ENCODE measurements around the gene EYA3.

EYA3 gene

DNA sequence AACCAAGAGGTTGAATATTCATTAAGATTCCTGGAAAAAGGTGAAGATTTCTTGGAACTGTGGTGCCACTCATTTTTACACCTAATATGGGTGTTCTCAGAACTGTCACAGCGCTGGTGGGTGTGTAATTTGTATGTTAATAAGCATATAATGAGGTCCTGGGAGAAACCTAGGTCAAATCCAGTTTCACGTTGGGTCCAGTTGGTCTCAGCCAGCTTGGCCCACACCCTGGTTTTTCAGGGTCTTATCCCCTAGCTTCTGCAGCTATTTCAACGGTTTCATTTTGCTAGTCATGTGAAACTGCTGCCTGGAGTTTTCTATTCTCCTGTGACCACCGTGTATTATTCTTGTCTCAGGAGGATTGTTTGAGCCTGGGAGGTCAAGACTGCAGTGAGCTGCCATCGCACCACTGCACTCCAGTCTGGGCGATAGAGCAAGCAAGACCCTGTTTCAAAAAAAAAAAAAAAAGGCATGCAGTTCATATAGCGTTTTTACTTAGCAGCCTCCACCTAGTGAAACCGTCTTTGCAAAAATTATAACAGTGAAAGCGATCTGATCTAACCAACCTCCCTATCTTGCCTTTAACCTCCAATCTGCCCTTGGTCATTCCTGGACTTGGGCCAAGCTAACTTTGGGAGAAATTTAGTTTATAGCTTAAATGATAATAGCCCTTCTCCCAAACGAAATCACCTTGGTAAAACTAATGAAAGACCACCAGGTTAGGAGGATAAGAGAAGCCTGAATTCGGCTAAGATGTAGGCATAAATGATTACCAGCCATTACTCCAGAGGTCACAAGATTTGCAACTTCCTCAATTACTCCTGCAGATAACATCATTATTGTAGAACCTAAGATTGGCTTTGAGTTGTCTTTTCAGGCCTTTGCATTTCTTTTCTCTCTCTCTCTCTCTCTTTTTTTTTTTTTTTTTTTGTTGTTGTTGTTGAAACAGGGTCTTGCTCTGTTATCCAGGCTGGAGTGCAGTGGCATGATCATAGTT lies 44.1 kb upstream of the EYA3 start:
- TF ChIP-seq, protein P1, sequence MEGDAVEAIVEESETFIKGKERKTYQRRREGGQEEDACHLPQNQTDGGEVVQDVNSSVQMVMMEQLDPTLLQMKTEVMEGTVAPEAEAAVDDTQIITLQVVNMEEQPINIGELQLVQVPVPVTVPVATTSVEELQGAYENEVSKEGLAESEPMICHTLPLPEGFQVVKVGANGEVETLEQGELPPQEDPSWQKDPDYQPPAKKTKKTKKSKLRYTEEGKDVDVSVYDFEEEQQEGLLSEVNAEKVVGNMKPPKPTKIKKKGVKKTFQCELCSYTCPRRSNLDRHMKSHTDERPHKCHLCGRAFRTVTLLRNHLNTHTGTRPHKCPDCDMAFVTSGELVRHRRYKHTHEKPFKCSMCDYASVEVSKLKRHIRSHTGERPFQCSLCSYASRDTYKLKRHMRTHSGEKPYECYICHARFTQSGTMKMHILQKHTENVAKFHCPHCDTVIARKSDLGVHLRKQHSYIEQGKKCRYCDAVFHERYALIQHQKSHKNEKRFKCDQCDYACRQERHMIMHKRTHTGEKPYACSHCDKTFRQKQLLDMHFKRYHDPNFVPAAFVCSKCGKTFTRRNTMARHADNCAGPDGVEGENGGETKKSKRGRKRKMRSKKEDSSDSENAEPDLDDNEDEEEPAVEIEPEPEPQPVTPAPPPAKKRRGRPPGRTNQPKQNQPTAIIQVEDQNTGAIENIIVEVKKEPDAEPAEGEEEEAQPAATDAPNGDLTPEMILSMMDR (IDR thresholded peaks at IDR 0.05; ENCODE audit: low read depth, low read length) = no peak
- H3K4me3 ChIP-seq (ENCODE audit: low read depth, low read length) = no peak overlapping the region

DNA sequence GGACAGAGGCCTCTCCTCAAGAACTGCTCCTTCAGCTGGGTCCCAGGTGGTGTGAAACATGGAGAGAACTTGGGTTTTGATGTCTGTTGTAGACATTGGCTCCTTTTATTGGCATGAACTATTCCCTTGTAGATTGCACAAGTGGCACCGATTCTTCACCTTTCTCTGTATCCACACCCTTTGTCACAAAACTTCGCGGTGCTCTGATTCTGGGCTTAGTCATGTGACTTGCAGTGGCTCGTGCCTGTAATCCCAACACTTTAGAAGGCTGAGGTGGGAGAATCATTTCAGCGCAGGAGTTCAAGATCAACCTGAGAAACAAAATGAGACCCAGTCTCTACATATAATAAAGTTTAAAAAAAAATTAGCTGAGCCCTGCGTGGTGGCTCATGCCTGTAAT lies 42.5 kb upstream of the EYA3 start:
- TF ChIP-seq, protein P1 (IDR thresholded peaks at IDR 0.05; ENCODE audit: low read depth, low read length) = no peak
- H3K4me3 ChIP-seq (ENCODE audit: low read depth, low read length) = no peak overlapping the region

DNA sequence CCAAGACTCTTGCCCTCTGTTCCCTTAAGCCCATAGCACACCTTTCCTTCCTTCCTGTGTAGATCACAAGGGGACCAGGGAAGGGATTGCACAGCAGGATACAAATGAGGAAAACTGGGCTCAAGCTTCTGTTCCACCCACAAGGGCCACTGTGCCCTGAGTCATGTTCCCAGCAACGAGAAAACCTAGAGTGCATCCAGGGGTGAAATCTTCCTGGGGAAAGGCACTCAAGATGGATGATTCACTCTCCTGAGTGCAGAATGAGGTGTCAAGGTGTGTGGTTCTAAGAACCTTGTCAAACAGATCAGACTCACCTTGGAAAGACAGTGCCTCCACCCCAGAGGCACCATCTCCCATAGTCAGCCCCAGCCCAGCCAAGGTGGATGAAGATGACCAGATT lies 40.7 kb upstream of the EYA3 start:
- H3K4me3 ChIP-seq (ENCODE audit: low read depth, low read length) = no peak overlapping the region
- TF ChIP-seq, protein P1 (IDR thresholded peaks at IDR 0.05; ENCODE audit: low read depth, low read length) = no peak

DNA sequence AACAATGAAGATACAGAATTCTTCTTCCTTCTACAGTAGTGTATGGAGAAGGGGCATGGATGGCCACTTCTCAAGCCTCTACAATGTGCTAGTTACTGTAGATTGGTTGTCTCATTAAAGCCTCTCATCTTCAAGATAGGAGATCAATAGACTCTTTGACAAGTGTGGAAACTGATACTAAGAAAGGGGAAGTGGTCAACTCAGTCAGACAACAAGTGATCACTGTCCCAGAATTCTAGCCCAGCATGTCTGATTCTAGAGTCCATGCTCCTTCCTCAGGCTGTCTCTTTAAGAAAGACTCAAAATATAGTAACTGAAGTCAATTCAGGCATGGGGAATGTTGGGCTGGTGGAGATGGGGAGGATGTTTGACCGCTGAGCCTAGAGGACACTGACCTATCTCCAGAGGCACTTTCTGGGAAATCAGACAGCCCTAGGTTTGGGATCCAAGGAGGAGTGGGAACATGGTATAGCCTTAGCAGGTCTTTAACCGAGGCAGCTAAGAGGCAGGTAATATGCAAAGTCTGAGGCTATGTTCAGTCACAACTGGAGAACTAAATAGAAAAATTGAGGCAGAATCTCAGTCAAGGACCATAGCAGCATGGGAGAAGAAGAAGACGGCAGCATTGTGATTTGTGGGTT lies 39.3 kb upstream of the EYA3 start:
- TF ChIP-seq, protein P1 (IDR thresholded peaks at IDR 0.05; ENCODE audit: low read depth, low read length) = no peak

DNA sequence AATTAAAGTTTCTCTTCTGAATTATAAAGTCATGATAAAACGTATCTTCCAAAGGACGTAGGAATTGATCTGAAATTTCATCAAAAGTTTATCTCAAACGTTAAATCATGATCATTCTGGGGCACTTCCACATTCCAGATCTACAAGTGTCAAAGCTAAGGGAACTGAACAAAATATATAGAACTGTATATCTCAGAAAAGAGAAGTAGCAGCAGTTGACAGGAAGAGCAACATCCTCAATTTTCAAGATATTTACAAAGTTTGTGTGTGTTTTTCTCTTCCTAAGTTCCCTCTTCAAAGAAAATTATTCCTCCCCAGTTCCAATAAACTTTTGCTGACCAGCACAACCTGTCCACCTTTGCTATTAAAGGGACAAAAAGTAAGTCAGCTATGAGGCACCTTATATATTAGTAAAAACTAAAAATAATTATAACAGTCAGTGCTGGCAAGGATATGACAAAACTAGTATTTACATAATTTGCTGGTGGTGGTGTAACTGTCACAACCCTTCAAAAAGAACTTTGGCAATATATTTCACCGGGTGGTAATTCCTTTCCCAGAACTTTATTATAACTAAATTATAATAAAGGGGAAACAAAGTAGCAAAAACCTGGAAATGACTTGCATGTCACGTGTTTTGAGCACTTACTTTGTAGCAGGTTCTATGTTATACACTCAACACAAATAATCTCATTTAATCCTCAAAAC lies 38.5 kb upstream of the EYA3 start:
- no peak overlapping the region for H3K4me3 ChIP-seq (ENCODE audit: low read depth, low read length)
- TF ChIP-seq, protein P1 (IDR thresholded peaks at IDR 0.05; ENCODE audit: low read depth, low read length) = no peak

More for the DNA sequence above, 39.3 kb upstream of the EYA3 start:
- H3K4me3 ChIP-seq (ENCODE audit: low read depth, low read length) = no peak overlapping the region

DNA sequence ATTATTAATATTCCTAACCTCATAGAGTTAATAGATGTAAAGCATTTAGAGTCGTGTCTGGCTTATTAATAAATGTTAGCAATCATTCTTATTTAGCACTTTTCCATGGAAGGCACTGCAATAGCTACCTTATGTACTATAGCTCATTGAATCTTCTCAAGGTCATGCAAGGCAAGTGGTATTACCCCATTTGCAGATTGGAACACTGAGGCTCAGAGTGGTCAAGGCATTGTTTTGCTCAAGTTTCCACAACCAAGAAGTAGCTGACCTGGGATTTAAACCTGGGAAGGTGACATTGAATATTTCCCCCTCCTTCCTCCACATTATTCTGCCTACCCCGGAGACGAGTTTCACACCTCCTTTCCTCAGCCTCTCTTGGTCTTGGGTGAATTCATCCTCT lies 37.8 kb upstream of the EYA3 start:
- no peak overlapping the region for H3K4me3 ChIP-seq (ENCODE audit: low read depth, low read length)
- TF ChIP-seq, protein P1 (IDR thresholded peaks at IDR 0.05; ENCODE audit: low read depth, low read length) = no peak

Measured in WI38 (cell line).